Loucy (cell line): ENCODE measurements around the gene GALNT5.

Experiments
- EZH2phosphoT487 ChIP-seq: fragments of 200-600 bp; IDR thresholded peaks from 2 replicates; pipeline ENCODE4 v1.6.1; 2018; ENCODE audit warnings: antibody characterized with exemption, mild to moderate bottlenecking, moderate library complexity, borderline replicate concordance
- TF ChIP-seq, protein P1 (sequence below): fragments of 200-600 bp; sonication (generic); conservative IDR thresholded peaks from 2 replicates; pipeline ENCODE4 v1.5.1; 2014; ENCODE audit warnings: mild to moderate bottlenecking, antibody characterized with exemption, low read length

DNA sequence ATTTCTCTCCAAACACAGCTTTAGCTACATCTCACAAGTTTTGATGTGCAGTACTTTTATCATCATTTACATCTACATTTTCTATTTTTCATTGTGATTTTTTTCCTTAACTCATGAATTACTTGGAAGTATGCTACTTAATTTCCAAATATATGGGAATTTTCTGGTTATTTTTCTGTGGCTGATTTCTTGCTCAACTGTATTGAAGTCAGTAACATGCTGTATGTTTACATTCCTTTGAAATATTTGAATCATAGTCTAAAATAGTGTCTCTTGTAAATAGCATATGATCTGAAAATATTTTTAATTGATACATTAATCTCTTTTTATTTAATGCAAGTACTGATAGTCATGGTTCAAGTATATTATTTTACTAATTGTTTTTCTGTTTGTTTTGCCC lies 26.0 kb upstream of the GALNT5 start:
- TF ChIP-seq, protein P1, sequence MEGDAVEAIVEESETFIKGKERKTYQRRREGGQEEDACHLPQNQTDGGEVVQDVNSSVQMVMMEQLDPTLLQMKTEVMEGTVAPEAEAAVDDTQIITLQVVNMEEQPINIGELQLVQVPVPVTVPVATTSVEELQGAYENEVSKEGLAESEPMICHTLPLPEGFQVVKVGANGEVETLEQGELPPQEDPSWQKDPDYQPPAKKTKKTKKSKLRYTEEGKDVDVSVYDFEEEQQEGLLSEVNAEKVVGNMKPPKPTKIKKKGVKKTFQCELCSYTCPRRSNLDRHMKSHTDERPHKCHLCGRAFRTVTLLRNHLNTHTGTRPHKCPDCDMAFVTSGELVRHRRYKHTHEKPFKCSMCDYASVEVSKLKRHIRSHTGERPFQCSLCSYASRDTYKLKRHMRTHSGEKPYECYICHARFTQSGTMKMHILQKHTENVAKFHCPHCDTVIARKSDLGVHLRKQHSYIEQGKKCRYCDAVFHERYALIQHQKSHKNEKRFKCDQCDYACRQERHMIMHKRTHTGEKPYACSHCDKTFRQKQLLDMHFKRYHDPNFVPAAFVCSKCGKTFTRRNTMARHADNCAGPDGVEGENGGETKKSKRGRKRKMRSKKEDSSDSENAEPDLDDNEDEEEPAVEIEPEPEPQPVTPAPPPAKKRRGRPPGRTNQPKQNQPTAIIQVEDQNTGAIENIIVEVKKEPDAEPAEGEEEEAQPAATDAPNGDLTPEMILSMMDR, result no peak
- TF ChIP-seq EZH2phosphoT487, result no peak
